GM23338 (cell line): Measurements from ENCODE around the gene LACC1.

ENCODE experiments used
- CREB1 ChIP-seq: fragments of 250-450 bp; sonication (Bioruptor Pico); IDR thresholded peaks from 2 replicates; pipeline ENCODE4 v1.5.0; 2020; ENCODE audit warnings: low read depth, mild to moderate bottlenecking, moderate library complexity
- EZH2 ChIP-seq: fragments of 200-600 bp; sonication (generic); IDR thresholded peaks from one replicate; pipeline ENCODE4 v1.8.0; 2017; ENCODE audit warnings: antibody characterized with exemption, mild to moderate bottlenecking, low read depth; ENCODE audit not compliant: unreplicated experiment
- EZH2phosphoT487 ChIP-seq: fragments of 200-600 bp; sonication (generic); IDR thresholded peaks from one replicate; pipeline ENCODE4 v1.8.1; 2018; ENCODE audit warnings: antibody characterized with exemption; ENCODE audit not compliant: unreplicated experiment
- JUNB ChIP-seq: IDR thresholded peaks from one replicate; pipeline ENCODE4 v1.6.1; 2016; ENCODE audit warnings: antibody characterized with exemption; ENCODE audit not compliant: unreplicated experiment
- POLR2AphosphoS5 ChIP-seq: IDR thresholded peaks from 2 replicates; pipeline ENCODE4 v1.6.1; 2016; ENCODE audit warnings: antibody characterized with exemption, low read depth
- ZNF331 ChIP-seq: fragments of 250-450 bp; sonication (Bioruptor Pico); IDR thresholded peaks from 2 replicates; pipeline ENCODE4 v1.5.0; 2020; ENCODE audit warnings: low read depth, mild to moderate bottlenecking, moderate library complexity
- TF ChIP-seq, protein P1 (sequence below): IDR thresholded peaks from one replicate; pipeline ENCODE4 v1.6.1; 2018; ENCODE audit warnings: antibody characterized with exemption; ENCODE audit not compliant: unreplicated experiment
- TF ChIP-seq, protein P2 (sequence below), 2 experiments: fragments of 200-600 bp in 1 of 2; sonication (generic) in 1 of 2; conservative IDR thresholded peaks; 2 replicates each; pipeline versions ENCODE4 v1.5.1 to v1.6.1; 2016 to 2017; ENCODE audit warnings: antibody characterized with exemption in 2 of 2, low read depth in 2 of 2, mild to moderate bottlenecking in 2 of 2, moderate library complexity in 1 of 2
- TF ChIP-seq, protein P3 (sequence below): fragments of 250-450 bp; sonication (Bioruptor Pico); IDR thresholded peaks from 2 replicates; pipeline ENCODE4 v1.5.0; 2020; ENCODE audit warnings: mild to moderate bottlenecking, moderate library complexity

DNA sequence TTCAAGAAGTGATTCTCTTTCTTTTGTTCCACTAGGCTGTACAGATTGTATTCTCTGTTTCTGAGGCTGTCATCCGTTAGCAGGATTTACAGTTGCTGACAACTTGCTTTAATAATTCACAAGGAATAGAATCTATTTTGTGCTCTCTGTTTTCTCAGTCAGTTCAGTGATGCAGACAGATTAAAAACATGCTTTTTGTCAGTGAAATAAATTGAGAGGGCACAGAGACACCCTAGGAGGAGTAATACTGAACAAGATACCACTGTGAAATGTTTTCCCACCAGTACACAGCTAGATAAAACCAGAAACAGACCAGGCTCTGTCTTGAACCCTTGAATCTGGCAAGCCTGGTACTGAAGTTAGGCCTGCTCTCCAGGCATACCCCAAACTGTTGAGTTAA is 58.7 kb downstream of the LACC1 start:
- TF ChIP-seq CREB1 (CRISPR knock-in tag): no peak
- TF ChIP-seq, protein P1, sequence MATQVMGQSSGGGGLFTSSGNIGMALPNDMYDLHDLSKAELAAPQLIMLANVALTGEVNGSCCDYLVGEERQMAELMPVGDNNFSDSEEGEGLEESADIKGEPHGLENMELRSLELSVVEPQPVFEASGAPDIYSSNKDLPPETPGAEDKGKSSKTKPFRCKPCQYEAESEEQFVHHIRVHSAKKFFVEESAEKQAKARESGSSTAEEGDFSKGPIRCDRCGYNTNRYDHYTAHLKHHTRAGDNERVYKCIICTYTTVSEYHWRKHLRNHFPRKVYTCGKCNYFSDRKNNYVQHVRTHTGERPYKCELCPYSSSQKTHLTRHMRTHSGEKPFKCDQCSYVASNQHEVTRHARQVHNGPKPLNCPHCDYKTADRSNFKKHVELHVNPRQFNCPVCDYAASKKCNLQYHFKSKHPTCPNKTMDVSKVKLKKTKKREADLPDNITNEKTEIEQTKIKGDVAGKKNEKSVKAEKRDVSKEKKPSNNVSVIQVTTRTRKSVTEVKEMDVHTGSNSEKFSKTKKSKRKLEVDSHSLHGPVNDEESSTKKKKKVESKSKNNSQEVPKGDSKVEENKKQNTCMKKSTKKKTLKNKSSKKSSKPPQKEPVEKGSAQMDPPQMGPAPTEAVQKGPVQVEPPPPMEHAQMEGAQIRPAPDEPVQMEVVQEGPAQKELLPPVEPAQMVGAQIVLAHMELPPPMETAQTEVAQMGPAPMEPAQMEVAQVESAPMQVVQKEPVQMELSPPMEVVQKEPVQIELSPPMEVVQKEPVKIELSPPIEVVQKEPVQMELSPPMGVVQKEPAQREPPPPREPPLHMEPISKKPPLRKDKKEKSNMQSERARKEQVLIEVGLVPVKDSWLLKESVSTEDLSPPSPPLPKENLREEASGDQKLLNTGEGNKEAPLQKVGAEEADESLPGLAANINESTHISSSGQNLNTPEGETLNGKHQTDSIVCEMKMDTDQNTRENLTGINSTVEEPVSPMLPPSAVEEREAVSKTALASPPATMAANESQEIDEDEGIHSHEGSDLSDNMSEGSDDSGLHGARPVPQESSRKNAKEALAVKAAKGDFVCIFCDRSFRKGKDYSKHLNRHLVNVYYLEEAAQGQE: no peak
- TF ChIP-seq, protein P2, sequence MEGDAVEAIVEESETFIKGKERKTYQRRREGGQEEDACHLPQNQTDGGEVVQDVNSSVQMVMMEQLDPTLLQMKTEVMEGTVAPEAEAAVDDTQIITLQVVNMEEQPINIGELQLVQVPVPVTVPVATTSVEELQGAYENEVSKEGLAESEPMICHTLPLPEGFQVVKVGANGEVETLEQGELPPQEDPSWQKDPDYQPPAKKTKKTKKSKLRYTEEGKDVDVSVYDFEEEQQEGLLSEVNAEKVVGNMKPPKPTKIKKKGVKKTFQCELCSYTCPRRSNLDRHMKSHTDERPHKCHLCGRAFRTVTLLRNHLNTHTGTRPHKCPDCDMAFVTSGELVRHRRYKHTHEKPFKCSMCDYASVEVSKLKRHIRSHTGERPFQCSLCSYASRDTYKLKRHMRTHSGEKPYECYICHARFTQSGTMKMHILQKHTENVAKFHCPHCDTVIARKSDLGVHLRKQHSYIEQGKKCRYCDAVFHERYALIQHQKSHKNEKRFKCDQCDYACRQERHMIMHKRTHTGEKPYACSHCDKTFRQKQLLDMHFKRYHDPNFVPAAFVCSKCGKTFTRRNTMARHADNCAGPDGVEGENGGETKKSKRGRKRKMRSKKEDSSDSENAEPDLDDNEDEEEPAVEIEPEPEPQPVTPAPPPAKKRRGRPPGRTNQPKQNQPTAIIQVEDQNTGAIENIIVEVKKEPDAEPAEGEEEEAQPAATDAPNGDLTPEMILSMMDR (conservative IDR thresholded peaks at IDR 0.05; ENCODE audit: low read depth in 2 of 2): no peak
- TF ChIP-seq EZH2: no peak
- TF ChIP-seq, protein P3, sequence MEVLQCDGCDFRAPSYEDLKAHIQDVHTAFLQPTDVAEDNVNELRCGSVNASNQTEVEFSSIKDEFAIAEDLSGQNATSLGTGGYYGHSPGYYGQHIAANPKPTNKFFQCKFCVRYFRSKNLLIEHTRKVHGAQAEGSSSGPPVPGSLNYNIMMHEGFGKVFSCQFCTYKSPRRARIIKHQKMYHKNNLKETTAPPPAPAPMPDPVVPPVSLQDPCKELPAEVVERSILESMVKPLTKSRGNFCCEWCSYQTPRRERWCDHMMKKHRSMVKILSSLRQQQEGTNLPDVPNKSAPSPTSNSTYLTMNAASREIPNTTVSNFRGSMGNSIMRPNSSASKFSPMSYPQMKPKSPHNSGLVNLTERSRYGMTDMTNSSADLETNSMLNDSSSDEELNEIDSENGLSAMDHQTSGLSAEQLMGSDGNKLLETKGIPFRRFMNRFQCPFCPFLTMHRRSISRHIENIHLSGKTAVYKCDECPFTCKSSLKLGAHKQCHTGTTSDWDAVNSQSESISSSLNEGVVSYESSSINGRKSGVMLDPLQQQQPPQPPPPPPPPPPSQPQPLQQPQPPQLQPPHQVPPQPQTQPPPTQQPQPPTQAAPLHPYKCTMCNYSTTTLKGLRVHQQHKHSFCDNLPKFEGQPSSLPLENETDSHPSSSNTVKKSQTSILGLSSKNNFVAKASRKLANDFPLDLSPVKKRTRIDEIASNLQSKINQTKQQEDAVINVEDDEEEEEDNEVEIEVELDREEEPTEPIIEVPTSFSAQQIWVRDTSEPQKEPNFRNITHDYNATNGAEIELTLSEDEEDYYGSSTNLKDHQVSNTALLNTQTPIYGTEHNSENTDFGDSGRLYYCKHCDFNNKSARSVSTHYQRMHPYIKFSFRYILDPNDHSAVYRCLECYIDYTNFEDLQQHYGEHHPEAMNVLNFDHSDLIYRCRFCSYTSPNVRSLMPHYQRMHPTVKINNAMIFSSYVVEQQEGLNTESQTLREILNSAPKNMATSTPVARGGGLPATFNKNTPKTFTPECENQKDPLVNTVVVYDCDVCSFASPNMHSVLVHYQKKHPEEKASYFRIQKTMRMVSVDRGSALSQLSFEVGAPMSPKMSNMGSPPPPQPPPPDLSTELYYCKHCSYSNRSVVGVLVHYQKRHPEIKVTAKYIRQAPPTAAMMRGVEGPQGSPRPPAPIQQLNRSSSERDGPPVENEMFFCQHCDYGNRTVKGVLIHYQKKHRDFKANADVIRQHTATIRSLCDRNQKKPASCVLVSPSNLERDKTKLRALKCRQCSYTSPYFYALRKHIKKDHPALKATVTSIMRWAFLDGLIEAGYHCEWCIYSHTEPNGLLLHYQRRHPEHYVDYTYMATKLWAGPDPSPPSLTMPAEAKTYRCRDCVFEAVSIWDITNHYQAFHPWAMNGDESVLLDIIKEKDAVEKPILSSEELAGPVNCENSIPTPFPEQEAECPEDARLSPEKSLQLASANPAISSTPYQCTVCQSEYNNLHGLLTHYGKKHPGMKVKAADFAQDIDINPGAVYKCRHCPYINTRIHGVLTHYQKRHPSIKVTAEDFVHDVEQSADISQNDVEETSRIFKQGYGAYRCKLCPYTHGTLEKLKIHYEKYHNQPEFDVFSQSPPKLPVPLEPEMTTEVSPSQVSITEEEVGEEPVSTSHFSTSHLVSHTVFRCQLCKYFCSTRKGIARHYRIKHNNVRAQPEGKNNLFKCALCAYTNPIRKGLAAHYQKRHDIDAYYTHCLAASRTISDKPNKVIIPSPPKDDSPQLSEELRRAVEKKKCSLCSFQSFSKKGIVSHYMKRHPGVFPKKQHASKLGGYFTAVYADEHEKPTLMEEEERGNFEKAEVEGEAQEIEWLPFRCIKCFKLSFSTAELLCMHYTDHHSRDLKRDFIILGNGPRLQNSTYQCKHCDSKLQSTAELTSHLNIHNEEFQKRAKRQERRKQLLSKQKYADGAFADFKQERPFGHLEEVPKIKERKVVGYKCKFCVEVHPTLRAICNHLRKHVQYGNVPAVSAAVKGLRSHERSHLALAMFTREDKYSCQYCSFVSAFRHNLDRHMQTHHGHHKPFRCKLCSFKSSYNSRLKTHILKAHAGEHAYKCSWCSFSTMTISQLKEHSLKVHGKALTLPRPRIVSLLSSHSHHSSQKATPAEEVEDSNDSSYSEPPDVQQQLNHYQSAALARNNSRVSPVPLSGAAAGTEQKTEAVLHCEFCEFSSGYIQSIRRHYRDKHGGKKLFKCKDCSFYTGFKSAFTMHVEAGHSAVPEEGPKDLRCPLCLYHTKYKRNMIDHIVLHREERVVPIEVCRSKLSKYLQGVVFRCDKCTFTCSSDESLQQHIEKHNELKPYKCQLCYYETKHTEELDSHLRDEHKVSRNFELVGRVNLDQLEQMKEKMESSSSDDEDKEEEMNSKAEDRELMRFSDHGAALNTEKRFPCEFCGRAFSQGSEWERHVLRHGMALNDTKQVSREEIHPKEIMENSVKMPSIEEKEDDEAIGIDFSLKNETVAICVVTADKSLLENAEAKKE (CRISPR knock-in tag): no peak
- no peak for TF ChIP-seq POLR2AphosphoS5
- TF ChIP-seq EZH2phosphoT487: no peak
- TF ChIP-seq ZNF331 (CRISPR knock-in tag): no peak
- TF ChIP-seq JUNB: no peak
